RPMI7951 (cell line): ENCODE results near the gene KLK8. TPM values are rescaled to one million over a fixed set of nuclear protein-coding genes. Genes with fewer than 3 reads are reported as not detected.

Experiments used
- DNase-seq: peaks from one replicate; pipeline ENCODE4 v3.0.0-alpha.2; 2012; ENCODE audit warnings: low read depth
- total RNA-seq: library from RNA; depleted of rRNA; stranded (reverse); fragments of >200 nt; shearing (Covaris generic); gene quantifications from 2 replicates; pipeline ENCODE4 v1.2.3, GENCODE V29; 2014; rRNA removed

The KLK8 gene, protein sequence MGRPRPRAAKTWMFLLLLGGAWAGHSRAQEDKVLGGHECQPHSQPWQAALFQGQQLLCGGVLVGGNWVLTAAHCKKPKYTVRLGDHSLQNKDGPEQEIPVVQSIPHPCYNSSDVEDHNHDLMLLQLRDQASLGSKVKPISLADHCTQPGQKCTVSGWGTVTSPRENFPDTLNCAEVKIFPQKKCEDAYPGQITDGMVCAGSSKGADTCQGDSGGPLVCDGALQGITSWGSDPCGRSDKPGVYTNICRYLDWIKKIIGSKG
- total RNA-seq: not detected in 2 replicates

DNA sequence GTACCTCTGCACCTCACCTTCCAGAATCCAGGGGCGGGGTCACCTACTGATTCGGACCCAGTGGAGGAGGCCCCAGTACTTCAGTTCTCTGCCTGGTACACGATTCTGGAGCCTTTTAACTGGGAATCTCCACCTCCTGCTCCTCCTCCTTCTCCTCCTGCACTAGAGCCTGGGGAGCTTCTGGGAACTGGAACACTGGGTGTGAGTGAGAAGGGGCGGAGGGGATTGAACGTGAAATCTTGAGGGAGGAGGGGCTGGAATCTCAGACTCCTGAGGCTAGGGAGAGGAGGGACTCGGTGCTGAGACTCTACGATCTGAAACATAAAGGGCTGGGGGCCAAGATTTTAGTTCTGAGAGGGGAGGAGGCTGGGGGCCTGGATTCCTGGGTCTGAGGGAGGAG lies at the start of gene KLK8:
Gene KLK8 (minus strand): TSS at position 90 of the 400 bp plus-strand sequence. CDS start 437 bp downstream, outside the sequence.
- no peak for DNase-seq

DNA sequence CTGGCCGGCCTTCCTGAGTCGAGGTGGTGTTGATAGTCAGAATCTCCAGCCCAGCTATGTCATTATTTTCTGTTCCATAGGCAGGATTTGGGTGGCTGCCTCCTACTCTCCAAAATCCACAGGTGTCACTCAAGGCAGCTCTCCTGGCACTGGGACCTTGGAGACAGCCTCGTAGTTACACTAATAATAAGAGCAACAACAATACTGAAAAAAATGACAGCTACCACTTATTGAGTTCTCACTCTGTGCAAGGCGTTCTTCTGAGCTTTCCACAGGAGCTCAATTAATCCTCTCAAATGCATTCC lies 45.6 kb upstream of the KLK8 start:
- DNase-seq: no peak

DNA sequence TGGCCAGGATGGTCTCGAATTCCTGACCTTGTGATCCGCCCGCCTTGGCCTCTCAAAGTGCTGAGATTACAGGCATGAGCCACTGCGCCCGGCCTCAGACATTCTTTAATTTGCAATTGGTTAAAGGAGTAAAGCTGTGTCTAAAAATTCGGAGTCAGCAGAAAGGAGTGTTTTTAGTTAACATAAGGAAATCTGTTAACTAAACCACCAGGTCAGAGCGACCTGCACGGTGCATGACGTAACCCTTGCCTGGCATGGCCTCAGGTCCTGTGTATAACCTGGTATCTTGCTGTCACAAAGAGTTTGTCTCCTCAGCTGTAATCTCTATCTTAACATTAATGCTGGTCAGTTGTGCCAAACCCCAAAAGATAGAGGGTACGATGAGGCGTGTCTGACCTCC lies 42.9 kb upstream of the KLK8 start:
- no peak for DNase-seq

DNA sequence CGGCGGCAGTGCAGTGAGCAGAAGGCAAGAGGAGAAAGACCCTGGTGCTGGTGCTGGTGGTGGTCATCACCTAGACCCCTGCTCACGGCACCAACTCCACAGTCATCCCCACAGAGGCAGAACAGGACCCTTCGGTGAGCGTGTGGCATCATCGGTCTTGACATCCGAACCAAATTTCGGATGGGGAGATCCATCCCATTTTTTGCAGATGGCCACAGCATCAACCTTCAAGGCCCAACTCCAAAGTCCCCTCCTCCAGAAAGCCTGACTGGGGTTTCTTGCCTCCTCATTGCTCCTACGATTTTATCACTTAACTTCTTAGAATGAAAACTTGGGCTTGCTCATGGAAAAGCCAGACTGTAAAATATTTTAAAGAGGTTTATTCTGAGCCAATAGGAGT lies 42.1 kb upstream of the KLK8 start:
- no peak for DNase-seq

DNA sequence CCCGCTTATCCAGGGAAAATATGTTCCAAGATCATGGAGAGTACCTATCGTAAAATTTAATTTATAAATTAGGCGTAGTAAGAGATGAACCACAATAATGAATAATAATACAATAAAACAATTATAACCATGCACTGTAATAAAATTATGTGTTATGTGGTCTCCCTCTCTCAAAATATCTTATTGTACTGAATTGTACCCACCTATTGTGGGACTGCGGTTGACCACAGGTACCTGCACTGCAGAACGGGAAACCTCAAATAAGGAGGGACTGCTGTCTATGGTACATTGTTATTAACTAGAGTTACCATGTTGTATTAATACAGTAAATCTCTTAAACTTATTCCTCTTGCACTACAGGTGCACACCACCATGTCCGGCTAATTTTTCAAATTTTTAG lies 38.7 kb upstream of the KLK8 start:
- DNase-seq: no peak

DNA sequence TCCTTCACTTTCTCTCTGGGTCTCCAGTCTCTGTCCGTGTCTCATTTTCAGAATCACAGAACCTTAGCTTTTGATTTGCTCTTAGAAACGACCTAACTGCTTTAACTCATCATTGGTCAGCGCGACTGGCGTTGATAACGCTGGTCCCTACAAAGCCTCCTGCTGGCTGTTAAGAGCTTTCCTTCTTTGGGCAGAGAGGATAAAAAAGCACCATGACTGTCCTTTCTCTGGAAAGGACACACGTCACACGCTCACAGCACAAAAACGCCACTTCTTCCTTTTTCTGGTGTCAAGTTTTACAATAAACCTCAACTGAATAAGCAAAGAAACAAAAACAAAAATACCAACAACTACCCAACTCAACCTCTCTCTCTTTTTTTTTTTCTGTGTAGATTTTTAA lies 35.1 kb upstream of the KLK8 start:
- DNase-seq: no peak

DNA sequence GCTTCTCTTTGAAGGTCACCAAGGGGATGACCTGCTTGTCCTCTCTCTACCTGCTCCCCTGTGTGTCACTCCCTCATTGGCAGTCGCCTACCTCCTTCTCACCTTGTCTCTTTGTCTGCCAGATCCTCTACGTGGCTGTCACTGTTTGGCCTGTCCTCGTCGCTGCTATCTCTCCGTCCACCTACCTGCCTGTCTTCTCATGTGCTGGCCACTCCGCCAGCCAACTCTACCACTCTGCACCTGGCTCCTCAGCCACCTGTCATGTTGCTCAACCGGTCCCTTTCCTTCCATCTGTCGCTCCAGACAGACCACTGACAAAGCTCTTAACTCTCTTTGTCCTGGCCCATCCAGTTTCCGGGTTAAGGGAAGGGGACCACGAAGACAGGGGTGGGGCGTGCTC lies 33.3 kb upstream of the KLK8 start, which contains the start of gene KLK12:
Gene KLK12 (minus strand): TSS at position 299 of the 400 bp plus-strand sequence. CDS start 381 bp downstream, outside the sequence.
- DNase-seq: no peak

DNA sequence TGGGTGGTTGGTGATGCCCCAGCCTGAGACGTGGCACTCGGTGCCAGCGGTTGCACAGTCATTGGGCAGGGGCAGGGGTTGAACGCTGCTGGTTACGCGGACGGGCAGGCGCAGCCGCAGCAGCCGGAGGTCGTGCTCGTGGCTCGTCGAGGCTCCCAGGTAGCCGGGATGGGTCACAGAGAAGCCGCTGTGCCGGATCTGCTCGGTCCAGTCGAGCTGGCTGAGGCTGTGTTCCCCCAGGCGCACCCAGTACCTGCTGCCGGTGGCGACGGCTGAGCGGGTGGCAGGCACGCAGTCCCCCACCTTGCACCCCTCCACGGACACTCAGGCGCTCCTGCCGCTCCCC lies 30.4 kb upstream of the KLK8 start:
- no peak for DNase-seq

DNA sequence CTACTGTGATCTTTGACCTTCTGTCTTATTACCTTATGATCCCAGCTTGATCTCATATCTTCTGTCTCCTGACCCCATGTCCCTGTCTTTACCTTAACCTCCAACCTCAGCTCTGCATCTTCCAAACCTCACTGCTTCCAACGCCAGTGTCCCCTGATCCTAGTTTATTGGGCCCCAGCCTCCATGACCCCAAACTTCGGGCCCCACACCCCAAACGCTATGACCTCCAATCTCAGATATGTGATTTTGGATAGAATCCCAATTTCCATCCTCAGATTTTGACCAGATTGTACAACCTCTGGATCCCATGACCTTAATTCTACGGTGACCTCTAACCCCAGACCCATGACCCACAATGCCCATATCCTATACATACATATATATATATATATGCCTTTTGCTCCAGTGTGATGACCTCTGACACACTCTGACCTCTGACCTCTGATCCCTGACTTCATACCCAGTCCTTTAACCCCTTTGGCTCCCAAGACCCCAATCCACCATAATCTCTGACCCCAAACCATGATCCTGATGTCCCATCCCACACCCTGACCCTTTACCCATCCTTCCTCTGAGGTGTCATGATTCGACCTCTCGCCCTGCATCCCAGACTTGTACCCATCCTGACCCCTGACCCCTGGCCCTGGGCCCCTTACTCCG lies 29.9 kb upstream of the KLK8 start:
- no peak for DNase-seq

DNA sequence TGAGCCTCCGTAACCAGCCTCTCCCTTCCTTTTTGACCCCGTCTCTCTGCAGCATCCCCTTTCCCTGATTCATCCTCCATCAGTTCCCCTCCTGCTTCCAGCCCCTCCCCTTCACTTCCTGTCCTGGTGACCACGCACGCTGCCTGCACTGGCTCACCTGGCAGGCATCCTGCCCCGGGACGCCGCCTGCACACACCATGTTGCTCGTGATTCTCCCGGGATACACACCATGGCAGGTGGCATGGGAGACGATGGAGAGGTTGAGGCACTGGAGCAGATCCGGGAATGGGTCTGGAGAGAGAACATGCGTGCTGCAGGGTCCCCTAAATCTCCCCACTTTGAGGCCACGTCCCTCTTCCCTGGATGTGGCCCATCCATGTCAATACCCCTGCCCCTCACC lies 29.2 kb upstream of the KLK8 start:
- DNase-seq: no peak

DNA sequence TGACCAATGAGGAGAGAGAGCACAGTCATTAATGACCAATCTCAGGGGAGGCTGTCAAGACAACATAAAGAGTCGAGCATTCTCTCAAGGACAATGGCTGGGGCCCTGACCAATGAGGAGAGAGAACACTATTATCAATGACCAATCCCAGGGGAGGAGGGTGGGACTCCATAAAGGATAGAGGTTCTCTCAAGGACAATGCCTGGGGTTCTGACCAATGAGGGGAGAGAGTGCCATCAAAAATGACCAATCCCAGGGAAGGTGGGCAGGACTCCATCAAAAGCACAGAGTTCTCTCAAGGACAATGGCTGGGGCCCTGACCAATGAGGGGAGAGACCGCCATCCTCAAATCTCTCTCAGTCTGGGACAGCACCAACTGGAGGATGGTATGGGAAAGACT lies 28.3 kb upstream of the KLK8 start:
- peak; percentile 16 for DNase-seq

DNA sequence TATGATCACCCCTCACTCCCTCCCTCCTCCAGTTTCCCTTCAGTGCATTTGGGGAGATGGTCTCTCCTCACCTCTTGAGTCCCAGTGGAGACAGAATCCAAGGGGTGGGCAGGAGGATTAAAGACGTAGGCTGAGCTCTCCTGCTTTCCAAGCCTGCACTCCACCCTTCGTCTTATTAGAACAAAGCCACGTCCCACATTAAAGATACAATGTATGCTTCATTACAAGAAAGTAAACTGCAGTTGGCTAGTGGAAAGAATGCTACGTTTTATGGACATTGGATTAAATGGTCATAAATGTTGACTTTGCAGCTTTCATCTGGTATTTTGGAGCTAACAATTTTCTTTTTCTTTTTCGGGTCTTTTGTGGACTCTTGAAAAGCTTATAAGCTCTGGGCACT lies 26.5 kb upstream of the KLK8 start:
- DNase-seq: no peak

DNA sequence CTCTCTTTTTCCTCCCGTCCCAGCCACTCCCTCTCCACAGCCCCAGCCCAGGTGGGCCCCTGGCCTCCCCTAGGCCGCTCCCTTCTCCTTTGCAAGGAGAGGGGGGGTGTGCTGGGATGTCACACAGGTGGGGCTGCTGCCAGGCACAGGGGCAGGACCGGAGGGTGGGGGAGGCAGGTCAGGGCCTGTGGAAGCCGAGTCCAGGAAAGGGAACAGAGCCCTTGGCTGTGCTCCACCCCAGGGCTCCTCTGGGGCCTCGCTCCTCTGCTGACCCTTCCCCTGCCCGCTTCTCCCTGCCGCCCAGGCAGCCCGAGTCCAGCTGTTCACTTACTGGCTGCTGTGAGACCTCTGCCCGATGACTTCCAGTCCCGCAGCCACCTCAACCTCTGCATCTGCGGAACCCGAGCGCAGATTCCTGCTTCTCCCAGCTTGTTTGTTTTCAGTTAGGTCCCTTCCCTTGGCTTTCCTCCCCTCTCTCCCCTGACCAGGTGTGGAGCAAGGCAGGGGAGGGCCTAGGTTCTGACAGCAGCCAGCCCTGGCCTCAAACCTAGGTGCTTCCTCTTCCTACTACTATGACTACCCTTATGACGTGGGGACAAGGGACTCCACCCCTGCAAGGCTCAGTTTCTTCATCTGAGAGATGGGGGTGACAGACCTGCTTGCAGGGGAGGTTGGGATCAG lies 25.9 kb upstream of the KLK8 start:
- no peak for DNase-seq

DNA sequence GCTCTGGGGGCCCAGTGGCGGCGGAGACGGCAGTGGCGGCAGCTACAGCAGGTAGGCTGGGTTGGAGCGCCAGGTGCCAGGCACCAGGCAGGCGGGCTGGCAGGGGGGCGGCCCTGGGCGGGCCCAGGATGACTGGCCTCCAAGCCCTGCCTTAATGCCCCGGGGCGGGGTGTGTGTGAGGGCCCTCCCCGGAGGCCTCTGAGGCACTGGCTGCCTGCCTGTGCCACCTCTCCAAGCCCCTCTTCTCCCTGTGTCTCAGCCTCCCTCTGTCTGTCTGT lies 25.1 kb upstream of the KLK8 start, which contains the start of gene KLK11:
Gene KLK11 (minus strand): TSS at position 63 of the 278 bp plus-strand sequence. CDS start 985 bp downstream, outside the sequence.
- no peak for DNase-seq

DNA sequence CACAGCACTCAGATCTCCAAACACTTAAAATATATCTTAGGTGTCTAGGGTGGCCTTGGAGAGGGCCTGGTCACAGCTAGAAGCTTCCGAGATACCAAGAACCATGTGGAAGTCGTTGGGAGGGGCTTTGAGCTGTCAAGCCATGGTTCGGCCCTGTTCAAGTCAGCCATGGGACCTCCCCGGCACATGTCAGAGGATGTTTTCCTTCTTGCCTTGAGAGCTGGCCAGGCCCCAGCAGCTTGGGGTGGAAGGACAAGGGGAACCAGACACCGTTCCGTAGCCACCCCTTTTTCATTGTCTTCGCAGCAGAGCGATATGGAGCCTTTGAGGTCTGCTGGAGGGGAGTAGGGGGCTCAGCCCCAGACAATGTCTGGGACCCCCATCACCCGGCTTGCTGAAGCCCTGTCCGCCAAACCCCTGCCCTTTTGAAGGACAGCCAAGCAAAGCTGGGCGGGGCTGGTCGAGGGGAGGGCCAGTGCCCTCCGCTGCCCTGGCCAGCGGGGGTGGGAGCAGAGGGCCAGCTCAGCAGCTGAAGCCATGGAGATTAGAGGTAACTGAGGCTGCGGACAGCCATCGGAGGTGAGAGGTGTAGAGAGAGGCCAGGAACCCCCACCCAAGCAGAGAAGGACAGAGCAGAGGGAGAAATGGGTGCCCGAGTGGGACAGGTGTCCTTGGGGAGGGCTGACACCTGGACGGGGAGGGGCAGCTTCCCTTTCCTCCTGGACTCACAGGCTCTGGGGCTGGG lies 24.6 kb upstream of the KLK8 start:
- no peak for DNase-seq

DNA sequence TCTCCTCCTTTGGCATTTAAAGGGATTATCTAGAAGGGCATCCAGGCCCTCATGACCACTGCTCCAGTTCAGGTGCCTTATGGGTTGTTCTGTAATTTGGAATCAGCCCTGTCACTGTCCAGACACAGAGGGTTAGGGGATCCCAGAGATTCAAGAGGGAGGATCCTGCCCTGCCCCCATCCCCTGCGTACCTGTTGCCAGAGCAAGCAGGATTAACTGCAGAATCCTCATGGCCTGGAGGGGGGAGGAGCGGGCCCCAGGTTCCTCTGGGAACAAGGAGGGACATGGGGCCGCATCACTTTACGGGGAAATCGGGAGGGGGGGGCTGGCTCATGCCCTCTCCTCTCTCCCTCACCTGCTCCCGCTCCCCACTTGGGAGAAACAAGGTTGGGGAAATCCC lies 24.0 kb upstream of the KLK8 start:
- no peak for DNase-seq

DNA sequence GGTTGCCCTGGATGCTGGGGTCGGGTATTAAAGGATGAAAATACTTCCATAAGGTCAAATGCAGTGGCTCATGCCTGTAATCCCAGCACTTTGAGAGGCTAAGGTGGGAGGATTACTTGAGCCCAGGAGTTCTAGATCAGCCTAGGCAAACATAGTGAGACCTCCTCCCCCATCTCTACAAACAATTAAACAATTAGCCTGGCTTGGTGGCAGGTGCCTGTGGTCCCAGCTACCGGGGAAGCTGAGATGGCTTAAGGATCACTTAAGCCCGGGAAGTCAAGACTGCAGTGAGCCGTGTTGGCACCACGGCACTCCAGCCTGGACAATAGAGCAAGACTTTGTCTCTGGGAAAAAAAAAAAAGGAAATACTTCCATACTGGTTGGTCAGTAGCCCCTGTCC lies 23.5 kb upstream of the KLK8 start:
- no peak for DNase-seq

DNA sequence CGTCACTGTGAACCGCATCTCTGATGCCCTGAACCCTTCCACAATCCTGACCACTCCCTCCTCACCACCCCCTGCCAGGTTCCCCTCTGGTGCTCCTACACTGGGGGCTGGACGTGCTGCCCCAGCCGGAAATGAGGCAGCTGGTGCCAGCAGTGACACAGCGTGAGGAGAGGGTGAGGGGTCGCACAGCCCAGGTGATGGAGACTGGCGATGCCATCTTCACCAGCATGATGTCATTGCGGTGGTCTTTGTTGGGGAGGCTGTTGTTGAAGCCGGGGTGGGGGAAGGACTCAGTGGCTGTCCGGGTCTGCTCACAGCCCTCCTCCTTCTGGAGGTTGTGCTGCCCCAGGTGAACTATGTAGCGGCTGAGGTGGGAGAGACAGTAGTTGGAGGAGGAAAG lies 22.5 kb upstream of the KLK8 start:
- no peak for DNase-seq

DNA sequence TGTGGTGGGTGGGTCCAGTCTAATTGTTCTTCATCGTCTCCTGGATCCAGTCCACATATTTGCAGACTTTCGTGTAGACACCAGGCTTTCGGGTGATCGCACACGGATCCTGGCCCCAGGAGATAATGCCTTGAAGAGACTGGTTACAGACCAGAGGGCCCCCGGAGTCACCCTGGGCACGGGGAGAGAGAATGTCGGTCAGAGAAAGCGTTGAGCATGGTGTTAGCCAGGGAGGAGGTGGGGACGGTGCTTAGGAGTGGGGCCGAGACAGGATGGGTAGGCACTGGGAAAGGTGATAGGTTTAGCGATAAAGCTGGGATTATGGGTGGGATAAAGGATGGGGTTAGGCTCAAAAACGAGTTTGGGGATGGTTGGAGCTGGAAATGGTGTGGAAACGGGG lies 21.1 kb upstream of the KLK8 start:
- no peak for DNase-seq

DNA sequence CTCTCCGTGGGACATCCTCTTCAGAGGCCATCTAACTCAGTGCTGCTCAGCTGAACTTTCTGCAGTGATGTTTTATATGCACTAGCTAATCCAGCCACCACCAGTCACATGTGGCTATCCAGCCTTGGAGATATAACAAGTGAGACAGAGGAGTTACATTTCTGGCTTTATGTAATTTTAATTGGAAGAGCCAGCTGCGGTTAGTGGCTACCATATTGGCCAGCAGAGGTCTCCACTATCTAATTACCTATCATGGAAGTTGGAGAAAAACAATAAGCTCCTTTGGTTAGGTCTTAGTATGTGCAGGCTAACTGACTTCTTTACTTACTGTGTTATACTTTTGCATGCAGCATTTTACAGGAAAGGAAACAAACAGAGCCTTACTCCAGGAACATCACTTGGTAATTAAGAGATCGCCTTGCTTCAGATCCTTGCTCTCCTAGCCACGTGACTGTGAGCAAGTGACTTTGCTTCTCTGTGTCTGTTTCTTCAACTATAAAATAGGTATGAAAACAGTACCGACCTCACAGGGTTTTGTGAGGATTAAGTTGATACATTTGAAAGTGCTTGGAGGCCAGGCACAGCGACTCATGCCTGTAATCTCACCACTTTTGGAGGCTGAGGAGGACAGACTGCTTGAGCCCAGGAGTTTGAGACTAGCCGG lies 19.7 kb upstream of the KLK8 start:
- DNase-seq: peak; percentile 57

DNA sequence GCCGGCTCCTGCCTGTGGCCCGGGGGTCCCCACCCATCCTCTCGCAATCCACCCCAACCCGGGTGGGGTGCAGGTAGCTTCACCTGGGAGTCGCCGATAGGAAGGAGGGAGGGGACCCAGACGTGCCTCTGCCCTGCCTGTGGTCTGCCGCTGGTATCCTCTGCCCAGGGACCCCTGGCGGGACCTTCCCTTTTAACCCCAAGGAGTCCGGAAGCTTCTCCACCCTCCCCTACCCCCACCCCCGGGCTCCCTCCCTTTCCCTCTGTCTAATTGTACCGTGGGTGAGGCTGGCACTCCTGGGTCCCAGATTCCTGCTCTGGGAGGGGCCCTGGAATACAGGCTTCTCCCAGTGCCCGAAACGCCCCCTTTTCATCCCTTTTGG lies 18.1 kb upstream of the KLK8 start, which contains the start of gene KLK10:
Gene KLK10 (minus strand): TSS at position 166 of the 382 bp plus-strand sequence. CDS start 579 bp downstream, outside the sequence.
- no peak for DNase-seq
